ENCODE results near the gene RNF213.

GRCh38 chr17:80229011-80229410 lies 31.6 kb upstream of the RNF213 start:
- TF ChIP-seq CTCF (IDR thresholded peaks at IDR 0.05) (no peak), POLR2A (IDR thresholded peaks at IDR 0.05) (no peak), POLR2AphosphoS5 (IDR thresholded peaks at IDR 0.05) (no peak), EP300 (IDR thresholded peaks at IDR 0.05) (no peak)
